H1 (cell line): ENCODE data around the gene ST6GALNAC3.

ENCODE experiments used
- CHD1 ChIP-seq: IDR thresholded peaks from 2 replicates; pipeline ENCODE4 v1.6.1; 2012; ENCODE audit warnings: low read depth, low read length, improper control_type of control experiment
- CTCF ChIP-seq, 3 experiments: IDR thresholded peaks; 1 replicate in 2 of 3; 2 replicates in 1 of 3; pipeline versions ENCODE4 v1.5.1 to v1.6.1; 2011; ENCODE audit warnings: low read length in 3 of 3, mild to moderate bottlenecking in 3 of 3, inconsistent platforms in 2 of 3, low read depth in 1 of 3, moderate library complexity in 1 of 3; ENCODE audit not compliant: insufficient read depth in 1 of 3; ENCODE audit errors: control extremely low read depth in 1 of 3
- MAX ChIP-seq: IDR thresholded peaks from 2 replicates; pipeline ENCODE4 v1.6.1; 2012; ENCODE audit warnings: inconsistent platforms
- POLR2A ChIP-seq, 2 experiments: IDR thresholded peaks; 1 replicate in 1 of 2; 2 replicates in 1 of 2; pipeline ENCODE4 v1.6.1; 2011; ENCODE audit warnings: low read depth in 2 of 2, low read length in 2 of 2, mild to moderate bottlenecking in 2 of 2; ENCODE audit errors: control extremely low read depth in 1 of 2
- RAD21 ChIP-seq, 2 experiments: IDR thresholded peaks in 1 of 2; conservative IDR thresholded peaks in 1 of 2; 2 replicates each; pipeline ENCODE4 v1.6.1; 2011; ENCODE audit warnings: low read depth in 2 of 2, low read length in 2 of 2, improper control_type of control experiment in 1 of 2, inconsistent platforms in 1 of 2, mild to moderate bottlenecking in 1 of 2, moderate library complexity in 1 of 2
- SIN3A ChIP-seq, 2 experiments: IDR thresholded peaks in 1 of 2; conservative IDR thresholded peaks in 1 of 2; 2 replicates each; pipeline ENCODE4 v1.6.1; 2011 to 2012; ENCODE audit warnings: low read length in 2 of 2, improper control_type of control experiment in 1 of 2, low read depth in 1 of 2, mild to moderate bottlenecking in 1 of 2
- TBP ChIP-seq: IDR thresholded peaks from 2 replicates; pipeline ENCODE4 v1.6.1; 2011; ENCODE audit warnings: low read depth, low read length, improper control_type of control experiment
- YY1 ChIP-seq: IDR thresholded peaks from 2 replicates; pipeline ENCODE4 v1.6.1; 2011; ENCODE audit warnings: low read depth, mild to moderate bottlenecking, low read length
- TF ChIP-seq, protein P1 (sequence below): IDR thresholded peaks from 2 replicates; pipeline ENCODE4 v1.6.1; 2011; ENCODE audit warnings: low read length, improper control_type of control experiment

DNA sequence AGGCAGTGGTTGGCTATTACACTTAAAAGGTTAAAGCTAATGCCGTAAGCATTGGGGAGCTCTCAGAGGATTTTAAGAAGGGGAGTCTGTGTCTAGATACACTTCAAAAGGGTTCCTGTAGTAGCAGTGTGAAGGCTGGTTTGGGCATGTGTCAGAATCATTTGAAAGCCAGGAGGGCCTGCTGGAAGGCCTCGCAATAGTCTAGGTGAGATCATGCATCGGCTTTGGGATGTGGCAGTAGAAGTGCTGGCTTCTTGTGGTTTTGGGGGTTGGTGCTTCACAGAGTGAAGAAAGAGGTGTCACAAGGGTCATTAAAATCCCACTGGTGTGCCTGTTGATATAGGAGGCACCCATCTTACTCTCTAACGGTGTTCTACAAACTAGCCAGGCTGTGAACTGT is 85.7 kb downstream of the ST6GALNAC3 start:
- TF ChIP-seq SIN3A (conservative IDR thresholded peaks at IDR 0.05 in 1 of 2, IDR thresholded peaks at IDR 0.05 in 1 of 2; ENCODE audit: low read depth in 1 of 2, low read length in 2 of 2) (no peak), TBP (no peak), RAD21 (IDR thresholded peaks at IDR 0.05 in 1 of 2, conservative IDR thresholded peaks at IDR 0.05 in 1 of 2; ENCODE audit: low read depth in 2 of 2, low read length in 2 of 2) (no peak), POLR2A (IDR thresholded peaks at IDR 0.05; ENCODE audit: control extremely low read depth in 1 of 2, low read depth in 2 of 2, low read length in 2 of 2) (no peak), YY1 (no peak), CHD1 (no peak), MAX (no peak), CTCF (IDR thresholded peaks at IDR 0.05; ENCODE audit: control extremely low read depth in 1 of 3, insufficient read depth in 1 of 3, low read depth in 1 of 3, low read length in 3 of 3) (no peak)
- TF ChIP-seq, protein P1, sequence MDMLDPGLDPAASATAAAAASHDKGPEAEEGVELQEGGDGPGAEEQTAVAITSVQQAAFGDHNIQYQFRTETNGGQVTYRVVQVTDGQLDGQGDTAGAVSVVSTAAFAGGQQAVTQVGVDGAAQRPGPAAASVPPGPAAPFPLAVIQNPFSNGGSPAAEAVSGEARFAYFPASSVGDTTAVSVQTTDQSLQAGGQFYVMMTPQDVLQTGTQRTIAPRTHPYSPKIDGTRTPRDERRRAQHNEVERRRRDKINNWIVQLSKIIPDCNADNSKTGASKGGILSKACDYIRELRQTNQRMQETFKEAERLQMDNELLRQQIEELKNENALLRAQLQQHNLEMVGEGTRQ = no peak
